Sigmoid colon (tissue), 7 donors: ENCODE data around the gene ERFE. TPM values are rescaled to one million over a fixed set of nuclear protein-coding genes. Genes with fewer than 3 reads are reported as not detected.

ENCODE experiments used
- DNase-seq: peaks from one replicate; pipeline ENCODE4 v3.0.0-alpha.2; 2019
- H3K27ac ChIP-seq, 4 donors: fragments of 200-600 bp; sonication (generic); one replicate each; pipeline ENCODE4 v1.5.1; 2016 to 2019; ENCODE audit warnings: mild to moderate bottlenecking in 1 of 4
- H3K27me3 ChIP-seq, 3 donors: fragments of 200-600 bp; sonication (generic); one replicate each; pipeline ENCODE4 v1.5.1; 2019; ENCODE audit warnings: mild to moderate bottlenecking in 1 of 3
- H3K36me3 ChIP-seq, 4 donors: fragments of 200-600 bp; sonication (generic); one replicate each; pipeline ENCODE4 v1.5.1; 2016 to 2019
- H3K4me1 ChIP-seq, 4 donors: fragments of 200-600 bp; sonication (generic); one replicate each; pipeline ENCODE4 v1.5.1; 2017 to 2019
- H3K4me3 ChIP-seq, 4 donors: fragments of 200-600 bp; sonication (generic); one replicate each; pipeline ENCODE4 v1.5.1; 2017 to 2019; ENCODE audit warnings: mild to moderate bottlenecking in 2 of 4, moderate library complexity in 1 of 4
- H3K9me3 ChIP-seq, 4 donors: fragments of 200-600 bp in 3 of 4; sonication (generic) in 3 of 4; one replicate each; pipeline versions ENCODE4 v1.5.1 to v1.6.1; 2013 to 2019
- EP300 ChIP-seq, 4 donors: sonication (generic); formaldehyde crosslinking; IDR thresholded peaks; one replicate each; pipeline ENCODE4 v1.6.1; 2017; ENCODE audit warnings: antibody characterized with exemption in 4 of 4
- POLR2A ChIP-seq, 2 donors: fragments of 450-650 bp; IDR thresholded peaks; one replicate each; pipeline ENCODE4 v1.6.1; 2016; ENCODE audit warnings: antibody characterized with exemption in 2 of 2, mild to moderate bottlenecking in 2 of 2, moderate library complexity in 2 of 2
- POLR2AphosphoS5 ChIP-seq, 4 donors: sonication (generic); formaldehyde crosslinking; IDR thresholded peaks; one replicate each; pipeline ENCODE4 v1.6.1; 2017; ENCODE audit warnings: antibody characterized with exemption in 4 of 4
- WGBS, 2 donors: extraction: QIAGEN DNeasy Blood & Tissue Kit; methylation state at CpG; one replicate each; pipeline ENCODE4 v1.1.7; 2013; 5-methylcytosine and 5-hydroxymethylcytosine counted together
- intact Hi-C: fragments of 100-400 bp; cut with DNase I; formaldehyde crosslinking; loops from one replicate; pipeline ENCODE4 v1.15.1; 2023
- polyA plus RNA-seq, 3 donors: library from polyadenylated mRNA; stranded (reverse); fragments of 200-250 nt; gene quantifications; one replicate each; pipeline ENCODE4 v1.2.3, GENCODE V29; 2013
- total RNA-seq, 4 donors: library from RNA; depleted of rRNA; stranded (reverse); fragments of >200 nt; gene quantifications; one replicate each; pipeline ENCODE4 v1.1.0, GENCODE V29; 2016
- TF ChIP-seq, protein P1 (sequence below), 4 experiments: fragments of 450-650 bp in 3 of 4; fragments of 200-600 bp in 1 of 4; IDR thresholded peaks; one replicate each; pipeline ENCODE4 v1.5.1; 2016 to 2019; ENCODE audit warnings: antibody characterized with exemption in 4 of 4, mild to moderate bottlenecking in 3 of 4, moderate library complexity in 2 of 4
- donor health status: healthy with polysubstance abuse.
- donor health status: Bipolar disorder and iron deficiency.
- donor health status: healthy.

Gene ERFE
- total and polyA plus RNA-seq, 7 donors, result 0.42 to 0.71 (median 0.49) TPM; not detected in 4

DNA sequence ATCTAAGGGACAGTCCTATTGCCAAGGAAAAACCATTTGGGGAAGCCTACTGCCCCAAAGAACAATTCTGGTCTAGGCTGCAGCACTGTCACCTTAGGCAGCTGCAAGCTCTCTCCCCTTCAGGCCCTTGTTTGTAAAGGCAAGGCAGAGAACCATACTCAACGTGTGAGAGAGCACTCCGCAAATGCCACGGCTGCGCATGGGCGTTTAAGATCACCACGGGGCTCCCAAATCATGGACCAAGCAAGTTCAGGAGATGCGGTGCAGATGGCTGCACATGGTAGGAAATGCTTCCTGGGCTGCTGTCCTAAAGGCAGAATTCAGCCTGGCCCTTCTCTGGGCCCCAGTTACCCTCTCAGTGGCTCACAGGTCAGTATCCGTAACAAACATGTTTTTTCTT lies 15.5 kb downstream of the ERFE start:
- Histone ChIP-seq H3K27me3 (no peaks in the 10 kb centered on the region), H3K9me3 (no peaks in the 10 kb centered on the region), H3K27ac (no peak overlapping the region), H3K4me1 (peaks cover 0 to 16% (median 16%) of the 10 kb centered on the region in 4 donors), H3K36me3 (peaks cover 40 to 94% (median 44%) of the 10 kb centered on the region in 4 donors), H3K4me3 (no peak overlapping the region)
- TF ChIP-seq EP300 (IDR thresholded peaks at IDR 0.05) (no peak), POLR2AphosphoS5 (IDR thresholded peaks at IDR 0.05) (no peak), POLR2A (IDR thresholded peaks at IDR 0.05) (no peak)
- TF ChIP-seq, protein P1, sequence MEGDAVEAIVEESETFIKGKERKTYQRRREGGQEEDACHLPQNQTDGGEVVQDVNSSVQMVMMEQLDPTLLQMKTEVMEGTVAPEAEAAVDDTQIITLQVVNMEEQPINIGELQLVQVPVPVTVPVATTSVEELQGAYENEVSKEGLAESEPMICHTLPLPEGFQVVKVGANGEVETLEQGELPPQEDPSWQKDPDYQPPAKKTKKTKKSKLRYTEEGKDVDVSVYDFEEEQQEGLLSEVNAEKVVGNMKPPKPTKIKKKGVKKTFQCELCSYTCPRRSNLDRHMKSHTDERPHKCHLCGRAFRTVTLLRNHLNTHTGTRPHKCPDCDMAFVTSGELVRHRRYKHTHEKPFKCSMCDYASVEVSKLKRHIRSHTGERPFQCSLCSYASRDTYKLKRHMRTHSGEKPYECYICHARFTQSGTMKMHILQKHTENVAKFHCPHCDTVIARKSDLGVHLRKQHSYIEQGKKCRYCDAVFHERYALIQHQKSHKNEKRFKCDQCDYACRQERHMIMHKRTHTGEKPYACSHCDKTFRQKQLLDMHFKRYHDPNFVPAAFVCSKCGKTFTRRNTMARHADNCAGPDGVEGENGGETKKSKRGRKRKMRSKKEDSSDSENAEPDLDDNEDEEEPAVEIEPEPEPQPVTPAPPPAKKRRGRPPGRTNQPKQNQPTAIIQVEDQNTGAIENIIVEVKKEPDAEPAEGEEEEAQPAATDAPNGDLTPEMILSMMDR (IDR thresholded peaks at IDR 0.05), result no peak
- intact Hi-C loops, result no loop called here
- WGBS, 2 donors, result 94 to 95% methylated on average over 8 of the region's 8 CpGs
- no peak for DNase-seq

DNA sequence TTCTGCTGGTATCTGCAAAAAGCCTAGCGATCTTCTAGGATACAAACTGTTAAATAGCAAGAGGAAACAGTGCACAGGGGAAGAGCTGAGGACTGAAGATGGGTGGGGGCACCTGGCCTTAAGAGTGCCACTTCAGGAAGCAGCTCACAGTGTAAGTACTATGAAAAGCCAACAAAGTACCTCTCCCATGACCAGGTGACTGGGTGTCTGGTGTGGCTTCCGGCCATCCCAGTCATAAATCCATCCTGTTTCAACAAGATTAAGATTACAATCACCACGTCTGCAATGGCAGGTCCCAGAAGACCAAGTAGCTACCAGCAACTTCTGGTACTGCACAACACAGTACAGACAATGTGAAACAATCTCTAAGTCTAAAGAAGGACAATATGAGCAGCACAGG lies 15.9 kb downstream of the ERFE start:
- DNase-seq, result no peak
- 38 to 67% methylated on average over 3 of the region's 3 CpGs for WGBS, 2 donors
- no peak overlapping the region for H3K4me3 ChIP-seq
- H3K4me1 ChIP-seq, result peaks cover 0 to 12% (median 12%) of the 10 kb centered on the region in 4 donors
- intact Hi-C loops, result no loop called here
- H3K27me3 ChIP-seq, result no peaks in the 10 kb centered on the region
- TF ChIP-seq POLR2AphosphoS5 (IDR thresholded peaks at IDR 0.05), result no peak
- TF ChIP-seq EP300 (IDR thresholded peaks at IDR 0.05), result no peak
- TF ChIP-seq, protein P1 (IDR thresholded peaks at IDR 0.05), result no peak
- no peak for TF ChIP-seq POLR2A (IDR thresholded peaks at IDR 0.05)
- no peak overlapping the region for H3K27ac ChIP-seq
- no peaks in the 10 kb centered on the region for H3K9me3 ChIP-seq
- H3K36me3 ChIP-seq, result peaks cover 40 to 94% (median 48%) of the 10 kb centered on the region in 4 donors

DNA sequence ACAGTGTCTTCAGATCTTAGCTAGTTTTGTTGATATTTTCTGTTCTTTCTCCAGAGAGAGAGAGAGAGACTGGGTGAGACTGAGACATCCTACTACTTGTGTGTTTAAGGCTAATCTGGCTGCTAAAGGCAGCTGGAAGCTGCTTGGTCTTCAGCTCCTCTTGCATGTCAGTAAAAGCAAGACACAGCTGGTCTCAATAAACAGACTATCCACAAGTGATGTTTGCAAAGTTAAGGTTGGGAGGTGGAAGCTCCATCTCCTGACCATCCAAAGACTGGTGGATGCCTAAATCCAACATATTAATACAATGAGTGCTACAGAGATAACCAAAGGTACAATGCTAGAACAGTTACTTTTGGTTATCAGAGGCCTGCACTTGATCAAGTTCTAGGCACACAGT lies 17.8 kb downstream of the ERFE start:
- DNase-seq, result no peak
- no peak overlapping the region for H3K27ac ChIP-seq
- H3K4me3 ChIP-seq, result no peak overlapping the region
- H3K36me3 ChIP-seq, result peaks cover 48 to 96% (median 61%) of the 10 kb centered on the region in 4 donors
- no peaks in the 10 kb centered on the region for H3K27me3 ChIP-seq
- H3K9me3 ChIP-seq, result no peaks in the 10 kb centered on the region
- intact Hi-C loops, result no loop called here
- H3K4me1 ChIP-seq, result no peaks in the 10 kb centered on the region
- no peak for TF ChIP-seq EP300 (IDR thresholded peaks at IDR 0.05)
- TF ChIP-seq POLR2AphosphoS5 (IDR thresholded peaks at IDR 0.05), result peak in 1 of 4 donors; percentile 19

DNA sequence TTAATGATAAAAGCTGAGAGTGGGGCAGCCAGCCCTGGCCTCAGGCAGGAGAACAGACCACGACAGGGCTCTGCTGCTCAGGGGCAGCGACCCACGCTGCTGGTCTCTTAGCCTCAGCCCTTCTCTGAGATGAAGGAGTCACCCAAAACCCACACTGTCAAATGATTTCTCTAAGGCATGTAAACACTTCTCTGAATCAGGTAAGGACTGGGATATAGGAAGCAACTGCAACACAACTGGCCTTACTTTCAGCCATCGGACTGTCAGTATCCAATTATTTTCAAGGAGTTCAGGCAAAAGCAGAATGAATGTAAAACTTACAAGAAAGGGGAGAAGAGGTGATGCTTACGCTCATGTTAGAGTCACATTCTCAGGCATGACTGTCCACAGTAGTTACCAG lies 21.8 kb downstream of the ERFE start:
- Histone ChIP-seq H3K9me3 (no peaks in the 10 kb centered on the region), H3K27ac (no peak overlapping the region), H3K4me1 (no peaks in the 10 kb centered on the region), H3K4me3 (no peak overlapping the region), H3K36me3 (peaks cover 57 to 96% (median 76%) of the 10 kb centered on the region in 4 donors), H3K27me3 (no peaks in the 10 kb centered on the region)
- 85 to 96% methylated on average over 5 of the region's 5 CpGs for WGBS, 2 donors
- TF ChIP-seq, protein P1 (IDR thresholded peaks at IDR 0.05), result no peak
- TF ChIP-seq POLR2AphosphoS5 (IDR thresholded peaks at IDR 0.05), result no peak
- TF ChIP-seq POLR2A (IDR thresholded peaks at IDR 0.05), result no peak
- no peak for TF ChIP-seq EP300 (IDR thresholded peaks at IDR 0.05)
- intact Hi-C loops, result no loop called here
- DNase-seq, result no peak

DNA sequence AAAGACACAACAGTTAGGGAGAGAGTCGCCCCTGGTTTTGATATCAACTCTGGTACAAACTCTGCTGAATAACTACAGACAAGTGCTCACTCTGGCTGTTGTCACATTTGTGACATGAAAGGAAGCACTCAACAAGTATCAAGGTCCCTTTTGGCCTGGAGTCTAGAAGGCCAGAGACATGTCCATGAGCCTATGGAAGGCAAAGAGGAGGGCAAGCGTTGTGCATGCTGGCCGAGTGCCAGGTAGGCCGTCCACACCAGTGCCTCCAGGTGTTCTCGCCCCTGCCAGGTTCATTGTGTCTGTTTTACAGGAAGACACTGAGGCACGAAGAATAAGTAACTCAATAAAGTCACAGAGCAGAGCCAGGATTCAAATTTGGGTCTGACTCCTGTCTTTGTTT lies 23.6 kb downstream of the ERFE start:
- peaks cover 70 to 100% (median 82%) of the 10 kb centered on the region in 4 donors for H3K36me3 ChIP-seq
- H3K27me3 ChIP-seq, result no peaks in the 10 kb centered on the region
- no peaks in the 10 kb centered on the region for H3K9me3 ChIP-seq
- 67 to 84% methylated on average over 6 of the region's 6 CpGs for WGBS, 2 donors
- intact Hi-C loops, result no loop called here
- no peaks in the 10 kb centered on the region for H3K4me1 ChIP-seq
- TF ChIP-seq, protein P1 (IDR thresholded peaks at IDR 0.05), result no peak
- TF ChIP-seq EP300 (IDR thresholded peaks at IDR 0.05), result no peak
- no peak for TF ChIP-seq POLR2AphosphoS5 (IDR thresholded peaks at IDR 0.05)
- no peak for TF ChIP-seq POLR2A (IDR thresholded peaks at IDR 0.05)
- H3K4me3 ChIP-seq, result no peak overlapping the region
- no peak for DNase-seq
- no peak overlapping the region for H3K27ac ChIP-seq
